ENCODE data around the gene RAB11FIP4.

DNA sequence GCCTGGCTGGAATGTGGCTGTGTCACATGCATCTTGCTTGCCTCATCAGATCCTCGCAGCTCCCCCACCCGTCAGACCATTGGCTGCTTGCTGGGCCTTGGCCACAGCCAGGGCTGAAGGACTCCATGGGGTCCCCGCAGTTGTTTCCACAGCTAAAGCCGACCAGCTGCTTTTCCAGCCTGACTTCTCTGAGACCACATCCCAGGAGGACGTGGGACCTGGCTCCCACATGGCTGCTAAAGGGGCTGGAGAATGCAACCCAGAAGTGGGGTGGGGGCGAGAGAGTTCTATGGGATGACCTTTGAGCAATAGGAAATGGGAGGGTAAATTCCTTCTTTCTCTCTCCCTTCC is 193.8 kb downstream of the RAB11FIP4 start:
- TF ChIP-seq, protein P1, sequence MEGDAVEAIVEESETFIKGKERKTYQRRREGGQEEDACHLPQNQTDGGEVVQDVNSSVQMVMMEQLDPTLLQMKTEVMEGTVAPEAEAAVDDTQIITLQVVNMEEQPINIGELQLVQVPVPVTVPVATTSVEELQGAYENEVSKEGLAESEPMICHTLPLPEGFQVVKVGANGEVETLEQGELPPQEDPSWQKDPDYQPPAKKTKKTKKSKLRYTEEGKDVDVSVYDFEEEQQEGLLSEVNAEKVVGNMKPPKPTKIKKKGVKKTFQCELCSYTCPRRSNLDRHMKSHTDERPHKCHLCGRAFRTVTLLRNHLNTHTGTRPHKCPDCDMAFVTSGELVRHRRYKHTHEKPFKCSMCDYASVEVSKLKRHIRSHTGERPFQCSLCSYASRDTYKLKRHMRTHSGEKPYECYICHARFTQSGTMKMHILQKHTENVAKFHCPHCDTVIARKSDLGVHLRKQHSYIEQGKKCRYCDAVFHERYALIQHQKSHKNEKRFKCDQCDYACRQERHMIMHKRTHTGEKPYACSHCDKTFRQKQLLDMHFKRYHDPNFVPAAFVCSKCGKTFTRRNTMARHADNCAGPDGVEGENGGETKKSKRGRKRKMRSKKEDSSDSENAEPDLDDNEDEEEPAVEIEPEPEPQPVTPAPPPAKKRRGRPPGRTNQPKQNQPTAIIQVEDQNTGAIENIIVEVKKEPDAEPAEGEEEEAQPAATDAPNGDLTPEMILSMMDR (IDR thresholded peaks at IDR 0.05) = no peak
- no peak for TF ChIP-seq EZH2 (IDR thresholded peaks at IDR 0.05)
- TF ChIP-seq EZH2phosphoT487 (IDR thresholded peaks at IDR 0.05) = no peak

All from neural progenitor cell (in vitro differentiated cells).